Neural cell (in vitro differentiated cells): Measurements from ENCODE around the gene MEX3A. TPM values are rescaled to one million over a fixed set of nuclear protein-coding genes. Genes with fewer than 3 reads are reported as not detected.

Source experiments
- H2AFZ ChIP-seq: fragments of 200-600, 300-800 bp; sonication (generic), shearing (Covaris generic); 2 replicates; pipeline ENCODE4 v1.6.0; 2014; ENCODE audit warnings: low read depth, mild to moderate bottlenecking, antibody characterized with exemption, low read length, moderate library complexity
- H3F3A ChIP-seq: fragments of 200-600 bp; shearing (Covaris generic); 2 replicates; pipeline ENCODE4 v1.6.1; 2016; ENCODE audit warnings: mild to moderate bottlenecking, moderate library complexity, mixed read lengths, antibody characterized with exemption, low read length; ENCODE audit not compliant: insufficient read depth, poor library complexity, severe bottlenecking
- H3K27ac ChIP-seq: fragments of 200-600, 300-800 bp; sonication (generic), shearing (Covaris generic); 2 replicates; pipeline ENCODE4 v1.5.1; 2014; ENCODE audit warnings: mild to moderate bottlenecking, low read length, moderate library complexity
- H3K27me3 ChIP-seq: fragments of 300-800, 200-600 bp; sonication (generic), shearing (Covaris generic); 2 replicates; pipeline ENCODE4 v1.6.0; 2014; ENCODE audit warnings: mild to moderate bottlenecking, low read depth, low read length, moderate library complexity; ENCODE audit not compliant: insufficient read depth
- H3K36me3 ChIP-seq: fragments of 300-800, 200-600 bp; sonication (generic), shearing (Covaris generic); 2 replicates; pipeline ENCODE4 v1.5.1; 2014; ENCODE audit warnings: mild to moderate bottlenecking, antibody characterized with exemption, low read length, moderate library complexity; ENCODE audit not compliant: insufficient read depth
- H3K4me2 ChIP-seq: fragments of 300-800, 200-600 bp; sonication (generic), shearing (Covaris generic); 2 replicates; pipeline ENCODE4 v1.6.0; 2014; ENCODE audit warnings: mild to moderate bottlenecking, low read length
- H3K4me3 ChIP-seq: fragments of 300-800, 200-600 bp; sonication (generic), shearing (Covaris generic); 2 replicates; pipeline ENCODE4 v1.5.1; 2014; ENCODE audit warnings: mild to moderate bottlenecking, low read length, moderate library complexity
- H3K79me2 ChIP-seq: fragments of 200-600 bp; shearing (Covaris generic); replicated peaks from 2 replicates; pipeline ENCODE4 v1.6.0; 2014; ENCODE audit warnings: mild to moderate bottlenecking, low read length, moderate library complexity; ENCODE audit not compliant: insufficient read depth
- H3K9ac ChIP-seq: fragments of 300-800, 200-600 bp; sonication (generic), shearing (Covaris generic); 2 replicates; pipeline ENCODE4 v1.6.1; 2016; ENCODE audit warnings: mild to moderate bottlenecking, low read length, mixed read lengths
- H3K9me2 ChIP-seq: fragments of 200-600 bp; shearing (Covaris generic); 2 replicates; pipeline ENCODE4 v1.6.1; 2016; ENCODE audit warnings: mild to moderate bottlenecking, low read length, mixed read lengths; ENCODE audit not compliant: insufficient read depth
- H3K9me3 ChIP-seq: fragments of 200-600, 300-800 bp; sonication (generic), shearing (Covaris generic); 2 replicates; pipeline ENCODE4 v1.6.1; 2016; ENCODE audit warnings: mild to moderate bottlenecking, mixed run types, low read length, moderate library complexity, mixed read lengths
- H4K20me1 ChIP-seq: fragments of 200-600 bp; shearing (Covaris generic); 2 replicates; pipeline ENCODE4 v1.6.1; 2016; ENCODE audit warnings: mild to moderate bottlenecking, mixed run types; ENCODE audit not compliant: insufficient read depth
- EP300 ChIP-seq: fragments of 450-650 bp; conservative IDR thresholded peaks from 2 replicates; pipeline ENCODE4 v1.6.1; 2014; ENCODE audit warnings: antibody characterized with exemption, mild to moderate bottlenecking, moderate library complexity; ENCODE audit not compliant: poor library complexity, severe bottlenecking
- EZH2 ChIP-seq: fragments of 200-600, 300-800 bp; shearing (Covaris generic), sonication (generic); IDR thresholded peaks from 2 replicates; pipeline ENCODE4 v1.6.1; 2014; ENCODE audit warnings: antibody characterized with exemption, low read length, borderline replicate concordance, mild to moderate bottlenecking; ENCODE audit not compliant: insufficient read depth, poor library complexity, severe bottlenecking
- MXI1 ChIP-seq: fragments of 450-650 bp; conservative IDR thresholded peaks from 2 replicates; pipeline ENCODE4 v1.6.1; 2014; ENCODE audit warnings: antibody characterized with exemption, mild to moderate bottlenecking; ENCODE audit not compliant: poor library complexity, severe bottlenecking
- POLR2AphosphoS5 ChIP-seq: IDR thresholded peaks from 2 replicates; pipeline ENCODE4 v1.6.1; 2012
- RAD21 ChIP-seq: fragments of 450-650 bp; conservative IDR thresholded peaks from 2 replicates; pipeline ENCODE4 v1.6.1; 2014; ENCODE audit warnings: antibody characterized with exemption, mild to moderate bottlenecking, moderate library complexity
- SMC3 ChIP-seq: fragments of 450-650 bp; conservative IDR thresholded peaks from 2 replicates; pipeline ENCODE4 v1.6.1; 2014; ENCODE audit warnings: antibody characterized with exemption, mild to moderate bottlenecking, moderate library complexity; ENCODE audit not compliant: poor library complexity
- TAF1 ChIP-seq: IDR thresholded peaks from 2 replicates; pipeline ENCODE4 v1.6.1; 2012; ENCODE audit warnings: low read depth
- polyA plus RNA-seq: library from polyadenylated mRNA; depleted of rRNA; stranded (reverse); fragments of >200 nt; gene quantifications from 2 replicates; pipeline ENCODE4 v1.2.3, GENCODE V29; 2014
- TF ChIP-seq, protein P1 (sequence below): IDR thresholded peaks from 2 replicates; pipeline ENCODE4 v1.6.1; 2012; ENCODE audit warnings: borderline replicate concordance
- TF ChIP-seq, protein P2 (sequence below): fragments of 450-650 bp; IDR thresholded peaks from 2 replicates; pipeline ENCODE4 v1.5.1; 2014; ENCODE audit warnings: antibody characterized with exemption, mild to moderate bottlenecking, moderate library complexity; ENCODE audit not compliant: poor library complexity, severe bottlenecking

The MEX3A gene
- polyA plus RNA-seq, 1 donor from 2014 or later: 39.8 TPM

DNA sequence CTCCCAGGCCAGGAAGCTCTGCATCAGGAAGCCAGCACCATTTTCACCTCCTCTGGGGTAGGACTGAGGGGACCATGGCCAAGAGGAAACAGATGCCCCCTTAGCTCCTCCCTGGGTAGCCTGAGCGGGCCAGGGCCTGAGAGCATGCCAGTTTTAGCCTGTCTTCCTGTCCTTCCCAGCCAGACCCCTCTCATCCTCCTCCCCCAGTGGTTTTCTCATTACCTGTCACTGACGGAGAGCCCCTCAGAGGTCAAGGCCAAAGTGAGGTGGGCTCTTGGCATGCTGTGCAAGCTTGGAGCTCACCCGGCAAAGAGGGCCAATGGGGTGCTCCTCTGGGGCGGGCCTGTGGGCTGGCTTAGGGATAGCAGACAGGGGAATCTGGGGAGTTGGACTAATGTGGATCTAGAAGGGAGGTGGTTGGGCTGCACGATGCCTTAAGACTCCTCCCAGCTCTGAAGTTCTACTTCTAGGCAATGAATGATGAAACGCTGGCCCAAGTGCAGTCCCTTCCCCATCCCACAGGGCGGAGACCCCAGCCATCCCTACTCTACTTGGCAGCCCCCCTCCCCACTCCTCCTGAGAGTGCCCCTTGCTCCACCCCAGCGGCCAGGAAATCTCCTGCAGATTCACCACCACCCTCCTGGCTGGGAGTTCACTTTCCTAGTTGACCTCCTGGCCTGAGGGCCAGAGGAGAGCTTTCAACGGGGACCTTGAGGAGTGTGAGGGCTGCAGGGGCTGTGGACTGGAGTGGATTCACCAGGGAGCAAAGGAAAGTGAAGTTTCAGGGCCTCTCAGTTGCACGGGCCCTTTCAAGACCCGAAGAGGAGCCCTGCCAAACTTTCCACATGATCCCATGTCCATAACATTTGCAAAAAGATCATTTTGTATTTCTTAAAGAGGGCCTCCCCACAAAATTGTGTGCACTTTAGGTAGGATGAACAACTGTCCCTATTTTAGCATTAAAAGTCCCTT is 22.9 kb upstream of the MEX3A start:
- H2AFZ ChIP-seq: no peak overlapping the region
- H3K27me3 ChIP-seq: no peaks in the 10 kb centered on the region
- H3K4me2 ChIP-seq: no peak overlapping the region
- no peaks in the 10 kb centered on the region for H3K36me3 ChIP-seq
- no peaks in the 10 kb centered on the region for H3K9me3 ChIP-seq
- peak overlapping the region; percentile 53 for H3K4me3 ChIP-seq
- no peaks in the 10 kb centered on the region for H4K20me1 ChIP-seq
- H3K79me2 ChIP-seq: peaks cover 34% of the 10 kb centered on the region
- H3F3A ChIP-seq: peaks cover 5% of the 10 kb centered on the region
- H3K9me2 ChIP-seq: no peaks in the 10 kb centered on the region
- peak overlapping the region; percentile 82 for H3K27ac ChIP-seq
- H3K9ac ChIP-seq: peak overlapping the region; percentile 61
- TF ChIP-seq TAF1: no peak
- TF ChIP-seq, protein P1, sequence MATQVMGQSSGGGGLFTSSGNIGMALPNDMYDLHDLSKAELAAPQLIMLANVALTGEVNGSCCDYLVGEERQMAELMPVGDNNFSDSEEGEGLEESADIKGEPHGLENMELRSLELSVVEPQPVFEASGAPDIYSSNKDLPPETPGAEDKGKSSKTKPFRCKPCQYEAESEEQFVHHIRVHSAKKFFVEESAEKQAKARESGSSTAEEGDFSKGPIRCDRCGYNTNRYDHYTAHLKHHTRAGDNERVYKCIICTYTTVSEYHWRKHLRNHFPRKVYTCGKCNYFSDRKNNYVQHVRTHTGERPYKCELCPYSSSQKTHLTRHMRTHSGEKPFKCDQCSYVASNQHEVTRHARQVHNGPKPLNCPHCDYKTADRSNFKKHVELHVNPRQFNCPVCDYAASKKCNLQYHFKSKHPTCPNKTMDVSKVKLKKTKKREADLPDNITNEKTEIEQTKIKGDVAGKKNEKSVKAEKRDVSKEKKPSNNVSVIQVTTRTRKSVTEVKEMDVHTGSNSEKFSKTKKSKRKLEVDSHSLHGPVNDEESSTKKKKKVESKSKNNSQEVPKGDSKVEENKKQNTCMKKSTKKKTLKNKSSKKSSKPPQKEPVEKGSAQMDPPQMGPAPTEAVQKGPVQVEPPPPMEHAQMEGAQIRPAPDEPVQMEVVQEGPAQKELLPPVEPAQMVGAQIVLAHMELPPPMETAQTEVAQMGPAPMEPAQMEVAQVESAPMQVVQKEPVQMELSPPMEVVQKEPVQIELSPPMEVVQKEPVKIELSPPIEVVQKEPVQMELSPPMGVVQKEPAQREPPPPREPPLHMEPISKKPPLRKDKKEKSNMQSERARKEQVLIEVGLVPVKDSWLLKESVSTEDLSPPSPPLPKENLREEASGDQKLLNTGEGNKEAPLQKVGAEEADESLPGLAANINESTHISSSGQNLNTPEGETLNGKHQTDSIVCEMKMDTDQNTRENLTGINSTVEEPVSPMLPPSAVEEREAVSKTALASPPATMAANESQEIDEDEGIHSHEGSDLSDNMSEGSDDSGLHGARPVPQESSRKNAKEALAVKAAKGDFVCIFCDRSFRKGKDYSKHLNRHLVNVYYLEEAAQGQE: no peak
- no peak for TF ChIP-seq POLR2AphosphoS5
- no peak for TF ChIP-seq EZH2
- TF ChIP-seq RAD21: no peak
- TF ChIP-seq EP300: no peak
- TF ChIP-seq, protein P2, sequence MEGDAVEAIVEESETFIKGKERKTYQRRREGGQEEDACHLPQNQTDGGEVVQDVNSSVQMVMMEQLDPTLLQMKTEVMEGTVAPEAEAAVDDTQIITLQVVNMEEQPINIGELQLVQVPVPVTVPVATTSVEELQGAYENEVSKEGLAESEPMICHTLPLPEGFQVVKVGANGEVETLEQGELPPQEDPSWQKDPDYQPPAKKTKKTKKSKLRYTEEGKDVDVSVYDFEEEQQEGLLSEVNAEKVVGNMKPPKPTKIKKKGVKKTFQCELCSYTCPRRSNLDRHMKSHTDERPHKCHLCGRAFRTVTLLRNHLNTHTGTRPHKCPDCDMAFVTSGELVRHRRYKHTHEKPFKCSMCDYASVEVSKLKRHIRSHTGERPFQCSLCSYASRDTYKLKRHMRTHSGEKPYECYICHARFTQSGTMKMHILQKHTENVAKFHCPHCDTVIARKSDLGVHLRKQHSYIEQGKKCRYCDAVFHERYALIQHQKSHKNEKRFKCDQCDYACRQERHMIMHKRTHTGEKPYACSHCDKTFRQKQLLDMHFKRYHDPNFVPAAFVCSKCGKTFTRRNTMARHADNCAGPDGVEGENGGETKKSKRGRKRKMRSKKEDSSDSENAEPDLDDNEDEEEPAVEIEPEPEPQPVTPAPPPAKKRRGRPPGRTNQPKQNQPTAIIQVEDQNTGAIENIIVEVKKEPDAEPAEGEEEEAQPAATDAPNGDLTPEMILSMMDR: no peak
- no peak for TF ChIP-seq SMC3
- no peak for TF ChIP-seq MXI1

DNA sequence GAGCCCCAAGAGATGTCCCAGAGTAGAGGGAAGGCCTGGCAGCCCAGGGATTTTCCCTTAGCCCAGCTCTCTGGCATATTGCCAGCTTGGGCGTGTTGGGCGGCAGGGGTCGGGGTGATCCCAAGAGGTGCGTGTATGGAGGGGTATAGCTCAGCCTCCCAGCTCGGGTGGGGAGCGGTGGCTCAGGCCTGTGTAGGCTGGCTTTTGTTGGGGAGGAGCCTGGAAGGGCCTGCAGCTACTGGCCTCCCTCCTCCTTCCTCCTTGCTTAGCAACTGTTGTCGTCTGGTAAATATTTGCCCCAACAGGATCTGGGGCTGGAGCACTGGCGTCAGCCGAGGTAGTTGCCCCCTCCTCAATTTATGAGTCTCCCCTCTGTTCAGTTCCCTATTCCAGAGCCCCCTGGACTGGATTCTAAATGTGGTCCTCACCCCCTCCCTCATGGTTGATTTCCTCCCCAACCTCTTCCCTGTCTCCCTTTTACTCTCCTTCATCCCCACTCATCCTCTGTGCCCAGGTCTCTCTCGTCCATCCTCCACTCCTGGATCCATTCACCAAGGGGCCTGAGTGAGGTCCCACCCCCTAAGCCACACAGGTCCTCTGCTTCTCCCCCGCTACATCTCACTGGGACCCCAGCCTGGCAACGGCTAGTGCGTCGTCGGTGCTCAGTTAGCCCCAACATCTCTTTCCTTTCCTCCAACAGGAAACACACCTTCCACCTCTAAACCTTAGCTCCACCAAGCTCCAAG is 22.0 kb upstream of the MEX3A start:
- Histone ChIP-seq H3K4me3 (no peak overlapping the region), H3K9ac (no peak overlapping the region), H3K79me2 (peaks cover 37% of the 10 kb centered on the region), H3K36me3 (no peaks in the 10 kb centered on the region), H3K9me2 (no peaks in the 10 kb centered on the region), H3K4me2 (no peak overlapping the region), H3K9me3 (no peaks in the 10 kb centered on the region), H4K20me1 (no peaks in the 10 kb centered on the region), H3K27me3 (no peaks in the 10 kb centered on the region), H2AFZ (no peak overlapping the region), H3K27ac (no peak overlapping the region), H3F3A (peaks cover 5% of the 10 kb centered on the region)
- TF ChIP-seq RAD21 (no peak), TAF1 (no peak), MXI1 (no peak), POLR2AphosphoS5 (no peak), EP300 (no peak), EZH2 (no peak), SMC3 (no peak)
- TF ChIP-seq, protein P1: no peak
- TF ChIP-seq, protein P2: no peak
